SU-DHL-6 (cell line): ENCODE results near the gene STARD3.

ENCODE experiments used
- CTCF ChIP-seq: fragments of 200-600 bp; sonication (generic); IDR thresholded peaks from one replicate; pipeline ENCODE4 v1.5.1; 2017; ENCODE audit warnings: antibody characterized with exemption, mild to moderate bottlenecking, low read length, moderate library complexity; ENCODE audit not compliant: insufficient read depth, poor library complexity, severe bottlenecking
- EZH2phosphoT487 ChIP-seq: fragments of 200-600 bp; sonication (generic), shearing (Covaris generic); conservative IDR thresholded peaks from 2 replicates; pipeline ENCODE4 v1.6.1; 2018; ENCODE audit warnings: mild to moderate bottlenecking, antibody characterized with exemption, low read length, moderate library complexity, mixed read lengths

GRCh38 chr17:39696731-39697130, 59.8 kb downstream of the STARD3 start:
- no peak for TF ChIP-seq CTCF
- no peak for TF ChIP-seq EZH2phosphoT487
